HepG2 (cell line): Measurements from ENCODE around the gene TMEM184C. TPM values are rescaled to one million over a fixed set of nuclear protein-coding genes. Genes with fewer than 3 reads are reported as not detected.

ENCODE experiments used
- ATAC-seq: fragments of 200-7000 bp; cut with Tn5 transposase; 3 replicates; pipeline ENCODE4 v1.9.1; 2020; ENCODE audit warnings: mild to moderate bottlenecking, moderate library complexity
- BruUV-seq: library from RNA; stranded (reverse); fragments of 400-500 nt; replicated peaks from 2 replicates; lab custom pipeline; 2021; lab: Mats Ljungman, UMichigan
- CTCF ChIA-PET: fragments of 300-600 bp; formaldehyde crosslinking; extraction: SDS; loops from one replicate; lab custom pipeline; 2021; ENCODE audit warnings: low total read pairs, inconsistent platforms, low intra/inter-chr PET ratio; lab: Yijun Ruan, JAX
- POLR2A ChIA-PET: fragments of 350-600 bp; sonication (Branson Sonifier 250); formaldehyde crosslinking; loops from one replicate; lab custom pipeline; 2020; ENCODE audit warnings: antibody characterized with exemption, inconsistent platforms; lab: Yijun Ruan, JAX
- DNase-seq: peaks from one replicate; pipeline ENCODE4 v3.0.0-alpha.2; 2015; ENCODE audit warnings: low spot score
- FAIRE-seq: peaks from 3 replicates; lab custom pipeline; 2011; peaks lifted over from hg19 to GRCh38; lab: Jason Lieb, UNC
- H2AFZ ChIP-seq: one replicate; pipeline ENCODE4 v1.6.1; 2011; ENCODE audit warnings: low read length, inconsistent platforms
- H3K27ac ChIP-seq: fragments of 300-600 bp; 3 replicates; pipeline ENCODE4 v1.8.0; 2011; ENCODE audit warnings: mixed run types, mild to moderate bottlenecking, mixed read lengths, low read length, inconsistent platforms; ENCODE audit not compliant: insufficient read depth; ENCODE audit errors: extremely low read length
- H3K27me3 ChIP-seq, 2 experiments: fragments of 200-600 bp in 1 of 2; 2 replicates in 1 of 2; 3 replicates in 1 of 2; pipeline versions ENCODE4 v1.6.0 to v1.8.0; 2011; ENCODE audit warnings: low read length in 2 of 2, mild to moderate bottlenecking in 2 of 2, moderate library complexity in 2 of 2, inconsistent platforms in 1 of 2; ENCODE audit not compliant: insufficient read depth in 2 of 2, control insufficient read depth in 1 of 2
- H3K36me3 ChIP-seq, 2 experiments: fragments of 200-600 bp in 1 of 2; replicated peaks in 1 of 2; 2 replicates in 1 of 2; 3 replicates in 1 of 2; pipeline versions ENCODE4 v1.5.1 to v1.8.0; 2011; ENCODE audit warnings: low read length in 2 of 2, inconsistent platforms in 1 of 2; ENCODE audit not compliant: insufficient read depth in 2 of 2, control insufficient read depth in 1 of 2
- H3K4me1 ChIP-seq: 2 replicates; pipeline ENCODE4 v1.5.1; 2012; ENCODE audit warnings: low read length, inconsistent platforms; ENCODE audit not compliant: insufficient read depth
- H3K4me2 ChIP-seq: 2 replicates; pipeline ENCODE4 v1.6.0; 2011; ENCODE audit warnings: low read depth, low read length, inconsistent platforms
- H3K4me3 ChIP-seq, 3 experiments: fragments of 200-600 bp in 1 of 3; sonication (generic), shearing (Covaris generic) in 1 of 3; replicated peaks in 1 of 3; 2 replicates each; pipeline ENCODE4 v1.5.1; 2011 to 2016; ENCODE audit warnings: low read length in 3 of 3, inconsistent platforms in 2 of 3, low read depth in 2 of 3, mild to moderate bottlenecking in 2 of 3, control low read depth in 1 of 3, mixed read lengths in 1 of 3; ENCODE audit not compliant: insufficient read depth in 1 of 3
- H3K79me2 ChIP-seq: one replicate; pipeline ENCODE4 v1.6.1; 2011; ENCODE audit warnings: low read length, inconsistent platforms; ENCODE audit not compliant: insufficient read depth
- H3K9ac ChIP-seq: 2 replicates; pipeline ENCODE4 v1.6.0; 2011; ENCODE audit warnings: mild to moderate bottlenecking, low read depth, low read length, inconsistent platforms; ENCODE audit not compliant: insufficient read depth
- H3K9me3 ChIP-seq: 2 replicates; pipeline ENCODE4 v1.5.1; 2012; ENCODE audit warnings: mild to moderate bottlenecking, low read length
- H4K20me1 ChIP-seq: 2 replicates; pipeline ENCODE4 v1.6.0; 2011; ENCODE audit warnings: inconsistent platforms, mild to moderate bottlenecking, low read length, moderate library complexity; ENCODE audit not compliant: insufficient read depth
- JDP2 ChIP-seq: sonication (generic); formaldehyde crosslinking; IDR thresholded peaks from 2 replicates; pipeline ENCODE4 v1.8.1; 2022; ENCODE audit warnings: missing genetic modification reagents, borderline replicate concordance
- MAFG ChIP-seq: sonication (generic); formaldehyde crosslinking; IDR thresholded peaks from 2 replicates; pipeline ENCODE4 v1.5.1; 2020; ENCODE audit warnings: mild to moderate bottlenecking, missing genetic modification reagents
- NFE2L1 ChIP-seq: sonication (generic); formaldehyde crosslinking; IDR thresholded peaks from 2 replicates; pipeline ENCODE4 v1.4.0; 2020; ENCODE audit warnings: missing genetic modification reagents, mild to moderate bottlenecking, borderline replicate concordance
- TAF1 ChIP-seq: sonication (generic); formaldehyde crosslinking; IDR thresholded peaks from 2 replicates; pipeline ENCODE4 v1.4.0; 2020; ENCODE audit warnings: missing genetic modification reagents
- ZNF20 ChIP-seq: sonication (generic); formaldehyde crosslinking; IDR thresholded peaks from 2 replicates; pipeline ENCODE4 v1.4.0; 2020; ENCODE audit warnings: mild to moderate bottlenecking, moderate library complexity, missing genetic modification reagents
- ZNF335 ChIP-seq: sonication (generic); formaldehyde crosslinking; IDR thresholded peaks from 2 replicates; pipeline ENCODE4 v1.4.0; 2020; ENCODE audit warnings: missing genetic modification reagents
- ZNF546 ChIP-seq: sonication (generic); formaldehyde crosslinking; conservative IDR thresholded peaks from 2 replicates; pipeline ENCODE4 v1.8.1; 2023; ENCODE audit warnings: mild to moderate bottlenecking, missing genetic modification reagents
- ZNF746 ChIP-seq: sonication (generic); formaldehyde crosslinking; IDR thresholded peaks from 2 replicates; pipeline ENCODE4 v1.8.0; 2022; ENCODE audit warnings: mild to moderate bottlenecking, missing genetic modification reagents
- ZSCAN25 ChIP-seq: sonication (generic); formaldehyde crosslinking; IDR thresholded peaks from 2 replicates; pipeline ENCODE4 v1.8.0; 2022; ENCODE audit warnings: mild to moderate bottlenecking, missing genetic modification reagents
- WGBS: methylation state at CpG from one replicate; pipeline ENCODE4 v1.1.6; 2017; ENCODE audit warnings: low lambda C conversion rate; 5-methylcytosine and 5-hydroxymethylcytosine counted together
- in situ Hi-C: cut with HindIII; loops from 2 replicates; pipeline ENCODE4 v1.10.0; 2017; ENCODE audit warnings: low pct_unique_long_range_greater_than_20kb; ENCODE audit not compliant: extremely low pct_ligation_motif_present
- intact Hi-C: fragments of 100-400 bp; cut with micrococcal nuclease; formaldehyde crosslinking; loops from one replicate; pipeline ENCODE4 v1.10.0; 2022; ENCODE audit not compliant: unreplicated experiment
- polyA plus RNA-seq, 8 experiments: library from polyadenylated mRNA; depleted of rRNA in 3 of 8; stranded (reverse) in 7 of 8; unstranded in 1 of 8; fragments of >200 nt; fragmentation: Illumina TruSeq in 4 of 8; extraction: Trizol in 4 of 8; gene quantifications; 2 replicates each; pipeline versions ENCODE4 v1.2.1 to v1.2.3, GENCODE V29; 2011 to 2016; ENCODE audit warnings: low read depth in 4 of 8, missing spikeins in 1 of 8, mixed read lengths in 1 of 8; ENCODE audit not compliant: insufficient read depth in 1 of 8
- total RNA-seq, 5 experiments: library from RNA; depleted of rRNA; stranded (reverse); fragments of >200 nt; fragmentation: Illumina TruSeq; extraction: Trizol; gene quantifications; 2 replicates each; pipeline ENCODE4 v1.2.3, GENCODE V29; 2016; ENCODE audit warnings: low read depth in 1 of 5
- TF ChIP-seq, protein P1 (sequence below): sonication (generic); formaldehyde crosslinking; IDR thresholded peaks from 2 replicates; pipeline ENCODE4 v1.4.0; 2020; ENCODE audit warnings: mild to moderate bottlenecking, missing genetic modification reagents
- TF ChIP-seq, protein P2 (sequence below): sonication (generic); formaldehyde crosslinking; IDR thresholded peaks from 2 replicates; pipeline ENCODE4 v1.4.0; 2020; ENCODE audit warnings: mild to moderate bottlenecking, missing genetic modification reagents

TMEM184C gene
- total and polyA plus RNA-seq, 2 of the 13 experiments (the other 11 are each of a cell fraction or from before 2014, with no cell fraction given) = 13.9 to 26.1 TPM

DNA sequence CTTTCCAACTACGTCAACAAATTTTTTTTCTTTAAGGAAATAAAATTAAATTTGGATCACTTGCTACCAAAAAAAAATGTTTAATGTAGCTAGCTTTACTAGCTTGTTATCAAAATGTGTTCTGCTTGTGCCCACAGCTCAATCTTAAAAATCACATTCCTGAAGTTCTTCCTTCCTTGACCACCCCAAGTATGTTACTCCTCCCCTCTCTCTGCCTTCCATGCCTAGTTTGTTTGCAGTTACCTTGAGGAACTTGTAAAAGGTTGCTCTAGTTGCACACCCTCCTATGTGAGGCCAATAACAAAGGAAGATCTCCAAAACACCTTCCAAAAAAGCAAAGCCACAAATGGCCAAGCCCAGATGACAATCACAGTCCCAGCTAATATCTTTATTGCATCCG is 19.6 kb upstream of the TMEM184C start (continued):
- TF ChIP-seq, protein P1, sequence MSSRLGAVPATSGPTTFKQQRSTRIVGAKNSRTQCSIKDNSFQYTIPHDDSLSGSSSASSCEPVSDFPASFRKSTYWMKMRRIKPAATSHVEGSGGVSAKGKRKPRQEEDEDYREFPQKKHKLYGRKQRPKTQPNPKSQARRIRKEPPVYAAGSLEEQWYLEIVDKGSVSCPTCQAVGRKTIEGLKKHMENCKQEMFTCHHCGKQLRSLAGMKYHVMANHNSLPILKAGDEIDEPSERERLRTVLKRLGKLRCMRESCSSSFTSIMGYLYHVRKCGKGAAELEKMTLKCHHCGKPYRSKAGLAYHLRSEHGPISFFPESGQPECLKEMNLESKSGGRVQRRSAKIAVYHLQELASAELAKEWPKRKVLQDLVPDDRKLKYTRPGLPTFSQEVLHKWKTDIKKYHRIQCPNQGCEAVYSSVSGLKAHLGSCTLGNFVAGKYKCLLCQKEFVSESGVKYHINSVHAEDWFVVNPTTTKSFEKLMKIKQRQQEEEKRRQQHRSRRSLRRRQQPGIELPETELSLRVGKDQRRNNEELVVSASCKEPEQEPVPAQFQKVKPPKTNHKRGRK (CRISPR knock-in tag) = no peak
- no peak for TF ChIP-seq TAF1 (CRISPR knock-in tag)
- no peak for TF ChIP-seq ZSCAN25 (CRISPR knock-in tag)
- no peak for TF ChIP-seq JDP2 (CRISPR knock-in tag)
- no peak for TF ChIP-seq NFE2L1 (CRISPR knock-in tag)

DNA sequence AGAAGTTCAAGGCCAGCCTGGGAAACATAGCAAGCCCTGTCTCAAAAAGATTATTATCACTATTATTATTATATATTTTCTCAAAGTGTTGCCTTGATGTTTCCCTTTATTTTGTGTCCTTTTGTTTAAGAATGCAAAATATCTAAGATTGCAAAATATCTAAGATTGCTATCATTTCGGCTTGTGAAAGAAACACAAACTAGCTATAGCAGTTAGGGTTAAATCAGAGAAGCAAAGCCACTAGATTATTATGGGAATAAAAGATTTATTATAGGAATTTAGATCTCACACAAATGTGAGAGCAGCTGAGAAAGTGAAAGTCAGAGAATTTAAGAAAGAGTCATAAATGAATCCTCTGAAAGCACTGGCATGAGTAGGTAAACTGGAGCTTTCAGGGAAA is 18.0 kb upstream of the TMEM184C start:
- H4K20me1 ChIP-seq = no peaks in the 10 kb centered on the region
- H3K27ac ChIP-seq = no peak overlapping the region
- no peak overlapping the region for H2AFZ ChIP-seq
- FAIRE-seq = no peak
- TF ChIP-seq ZNF20 (CRISPR knock-in tag) = no peak
- no peak for TF ChIP-seq MAFG (CRISPR knock-in tag)
- TF ChIP-seq, protein P2, sequence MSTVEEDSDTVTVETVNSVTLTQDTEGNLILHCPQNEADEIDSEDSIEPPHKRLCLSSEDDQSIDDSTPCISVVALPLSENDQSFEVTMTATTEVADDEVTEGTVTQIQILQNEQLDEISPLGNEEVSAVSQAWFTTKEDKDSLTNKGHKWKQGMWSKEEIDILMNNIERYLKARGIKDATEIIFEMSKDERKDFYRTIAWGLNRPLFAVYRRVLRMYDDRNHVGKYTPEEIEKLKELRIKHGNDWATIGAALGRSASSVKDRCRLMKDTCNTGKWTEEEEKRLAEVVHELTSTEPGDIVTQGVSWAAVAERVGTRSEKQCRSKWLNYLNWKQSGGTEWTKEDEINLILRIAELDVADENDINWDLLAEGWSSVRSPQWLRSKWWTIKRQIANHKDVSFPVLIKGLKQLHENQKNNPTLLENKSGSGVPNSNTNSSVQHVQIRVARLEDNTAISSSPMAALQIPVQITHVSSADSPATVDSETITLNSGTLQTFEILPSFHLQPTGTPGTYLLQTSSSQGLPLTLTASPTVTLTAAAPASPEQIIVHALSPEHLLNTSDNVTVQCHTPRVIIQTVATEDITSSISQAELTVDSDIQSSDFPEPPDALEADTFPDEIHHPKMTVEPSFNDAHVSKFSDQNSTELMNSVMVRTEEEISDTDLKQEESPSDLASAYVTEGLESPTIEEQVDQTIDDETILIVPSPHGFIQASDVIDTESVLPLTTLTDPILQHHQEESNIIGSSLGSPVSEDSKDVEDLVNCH (CRISPR knock-in tag) = no peak
- TF ChIP-seq ZNF546 (CRISPR knock-in tag) = no peak
- no peak for TF ChIP-seq ZNF746 (CRISPR knock-in tag)
- no peak for TF ChIP-seq ZNF335
- intact Hi-C loops (no loop called here), in situ Hi-C loops (loop anchor here (10.0 to 25.0 kb wide), 2 partner anchors 444 to 587 kb away; no protein-coding TSS in a partner anchor)
- no peak overlapping the region for H3K4me3 ChIP-seq
- DNase-seq = no peak
- H3K4me2 ChIP-seq = no peak overlapping the region
- no peak overlapping the region for H3K9ac ChIP-seq
- ChIA-PET CTCF (no interaction called here), POLR2A (no interaction called here)
- H3K9me3 ChIP-seq = no peaks in the 10 kb centered on the region
- H3K27me3 ChIP-seq = no peaks in the 10 kb centered on the region
- WGBS = 4% methylated on average over 1 of the region's 1 CpG
- H3K36me3 ChIP-seq = no peaks in the 10 kb centered on the region
- ATAC-seq = no peak
- BruUV-seq = no TSS peak
- H3K4me1 ChIP-seq = no peaks in the 10 kb centered on the region
- H3K79me2 ChIP-seq = no peaks in the 10 kb centered on the region
